ENCODE results near the gene GOLGA5.

DNA sequence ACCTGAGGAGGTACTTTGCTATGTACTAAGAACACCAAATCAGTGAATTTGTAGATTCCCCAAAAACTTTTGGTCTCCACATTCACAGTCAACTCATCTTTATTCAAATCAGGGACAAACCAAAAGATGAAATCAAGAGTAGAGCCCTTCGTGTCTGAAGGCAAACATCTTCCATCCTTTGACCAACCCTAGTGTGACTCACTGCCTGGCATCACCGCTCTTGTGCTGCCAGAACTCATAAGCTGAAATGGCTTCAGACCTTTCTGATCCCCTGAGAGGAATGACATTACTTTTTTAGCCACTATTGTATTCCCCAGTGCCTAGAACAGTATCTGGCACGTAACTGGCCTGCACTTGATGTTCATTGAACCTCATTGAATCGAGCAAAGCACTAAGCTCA lies 50.1 kb downstream of the GOLGA5 start:
- TF ChIP-seq, protein P1, sequence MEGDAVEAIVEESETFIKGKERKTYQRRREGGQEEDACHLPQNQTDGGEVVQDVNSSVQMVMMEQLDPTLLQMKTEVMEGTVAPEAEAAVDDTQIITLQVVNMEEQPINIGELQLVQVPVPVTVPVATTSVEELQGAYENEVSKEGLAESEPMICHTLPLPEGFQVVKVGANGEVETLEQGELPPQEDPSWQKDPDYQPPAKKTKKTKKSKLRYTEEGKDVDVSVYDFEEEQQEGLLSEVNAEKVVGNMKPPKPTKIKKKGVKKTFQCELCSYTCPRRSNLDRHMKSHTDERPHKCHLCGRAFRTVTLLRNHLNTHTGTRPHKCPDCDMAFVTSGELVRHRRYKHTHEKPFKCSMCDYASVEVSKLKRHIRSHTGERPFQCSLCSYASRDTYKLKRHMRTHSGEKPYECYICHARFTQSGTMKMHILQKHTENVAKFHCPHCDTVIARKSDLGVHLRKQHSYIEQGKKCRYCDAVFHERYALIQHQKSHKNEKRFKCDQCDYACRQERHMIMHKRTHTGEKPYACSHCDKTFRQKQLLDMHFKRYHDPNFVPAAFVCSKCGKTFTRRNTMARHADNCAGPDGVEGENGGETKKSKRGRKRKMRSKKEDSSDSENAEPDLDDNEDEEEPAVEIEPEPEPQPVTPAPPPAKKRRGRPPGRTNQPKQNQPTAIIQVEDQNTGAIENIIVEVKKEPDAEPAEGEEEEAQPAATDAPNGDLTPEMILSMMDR (IDR thresholded peaks at IDR 0.05) = no peak
- TF ChIP-seq, protein P2, sequence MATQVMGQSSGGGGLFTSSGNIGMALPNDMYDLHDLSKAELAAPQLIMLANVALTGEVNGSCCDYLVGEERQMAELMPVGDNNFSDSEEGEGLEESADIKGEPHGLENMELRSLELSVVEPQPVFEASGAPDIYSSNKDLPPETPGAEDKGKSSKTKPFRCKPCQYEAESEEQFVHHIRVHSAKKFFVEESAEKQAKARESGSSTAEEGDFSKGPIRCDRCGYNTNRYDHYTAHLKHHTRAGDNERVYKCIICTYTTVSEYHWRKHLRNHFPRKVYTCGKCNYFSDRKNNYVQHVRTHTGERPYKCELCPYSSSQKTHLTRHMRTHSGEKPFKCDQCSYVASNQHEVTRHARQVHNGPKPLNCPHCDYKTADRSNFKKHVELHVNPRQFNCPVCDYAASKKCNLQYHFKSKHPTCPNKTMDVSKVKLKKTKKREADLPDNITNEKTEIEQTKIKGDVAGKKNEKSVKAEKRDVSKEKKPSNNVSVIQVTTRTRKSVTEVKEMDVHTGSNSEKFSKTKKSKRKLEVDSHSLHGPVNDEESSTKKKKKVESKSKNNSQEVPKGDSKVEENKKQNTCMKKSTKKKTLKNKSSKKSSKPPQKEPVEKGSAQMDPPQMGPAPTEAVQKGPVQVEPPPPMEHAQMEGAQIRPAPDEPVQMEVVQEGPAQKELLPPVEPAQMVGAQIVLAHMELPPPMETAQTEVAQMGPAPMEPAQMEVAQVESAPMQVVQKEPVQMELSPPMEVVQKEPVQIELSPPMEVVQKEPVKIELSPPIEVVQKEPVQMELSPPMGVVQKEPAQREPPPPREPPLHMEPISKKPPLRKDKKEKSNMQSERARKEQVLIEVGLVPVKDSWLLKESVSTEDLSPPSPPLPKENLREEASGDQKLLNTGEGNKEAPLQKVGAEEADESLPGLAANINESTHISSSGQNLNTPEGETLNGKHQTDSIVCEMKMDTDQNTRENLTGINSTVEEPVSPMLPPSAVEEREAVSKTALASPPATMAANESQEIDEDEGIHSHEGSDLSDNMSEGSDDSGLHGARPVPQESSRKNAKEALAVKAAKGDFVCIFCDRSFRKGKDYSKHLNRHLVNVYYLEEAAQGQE (IDR thresholded peaks at IDR 0.05; ENCODE audit: insufficient read depth in 1 of 2, low read depth in 2 of 2, low read length in 1 of 2) = no peak
- no peak for TF ChIP-seq SIN3A (IDR thresholded peaks at IDR 0.05; ENCODE audit: borderline replicate concordance, insufficient read depth, low read depth, low read length)
- TF ChIP-seq TCF7L2 (IDR thresholded peaks at IDR 0.05; ENCODE audit: low read depth, low read length) = no peak
